Right lobe of liver (tissue), 4 donors: ENCODE results near the gene LSP1.

Experiments
- CTCF ChIP-seq, 4 donors: fragments of 200-600 bp in 3 of 4; fragments of 450-650 bp in 1 of 4; IDR thresholded peaks; one replicate each; pipeline versions ENCODE4 v1.5.1 to v1.8.0; 2016 to 2022; ENCODE audit warnings: antibody characterized with exemption in 4 of 4, mild to moderate bottlenecking in 2 of 4
- POLR2A ChIP-seq: fragments of 450-650 bp; IDR thresholded peaks from one replicate; pipeline ENCODE4 v1.6.1; 2017; ENCODE audit warnings: antibody characterized with exemption, mild to moderate bottlenecking
- donor health status: DM: no; HTN: no; CAD: no.
- donor health status: DM: no; HTN: no; CAD: no.
- donor health status: DM: no; HTN: yes; CAD: no.

DNA sequence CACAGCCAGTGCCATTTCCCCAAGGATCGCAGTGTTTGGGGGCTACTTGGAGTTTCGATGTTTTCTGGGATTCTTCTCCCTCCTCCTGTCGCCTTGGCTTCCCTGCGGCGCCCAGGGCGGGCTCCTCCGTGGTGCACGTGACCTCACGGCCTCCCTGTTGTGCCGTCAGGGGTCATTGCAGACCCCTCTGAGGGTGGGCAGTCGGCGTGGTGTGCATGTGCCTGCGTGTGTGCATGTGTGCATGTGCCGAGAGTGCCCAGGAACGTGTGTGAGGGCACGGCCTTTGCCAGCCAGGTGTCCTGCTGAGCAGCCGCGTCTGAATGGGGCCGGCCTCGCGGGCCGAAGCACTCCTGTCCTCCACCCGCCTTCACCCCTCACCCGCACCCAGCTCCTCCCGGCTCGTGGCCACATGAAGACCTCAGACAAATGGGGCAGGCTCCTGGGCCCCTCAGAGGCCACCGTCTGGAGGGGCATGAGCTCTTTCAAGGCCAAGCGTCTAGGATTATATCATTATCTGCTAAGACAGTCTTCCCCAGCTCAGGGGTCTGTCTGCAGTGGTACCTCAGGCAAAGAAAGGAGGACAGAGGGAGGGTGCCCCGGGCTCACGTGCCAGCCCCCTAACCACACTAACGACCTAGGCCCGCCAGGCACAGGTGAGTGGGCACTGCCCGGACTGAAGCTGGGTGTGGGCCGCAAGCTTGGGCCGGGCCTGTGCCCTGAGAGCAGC is 84.9 kb downstream of the LSP1 start:
- no peak for TF ChIP-seq CTCF (IDR thresholded peaks at IDR 0.05)
- no peak for TF ChIP-seq POLR2A
